HG02885 (cell line): ENCODE data around the gene PNKD.

Source experiments
- ATAC-seq: cut with Tn5 transposase; IDR thresholded peaks from one replicate; pipeline ENCODE4 v1.9.1; 2021; ENCODE audit warnings: mild to moderate bottlenecking; ENCODE audit not compliant: unreplicated experiment, poor library complexity

PNKD gene

DNA sequence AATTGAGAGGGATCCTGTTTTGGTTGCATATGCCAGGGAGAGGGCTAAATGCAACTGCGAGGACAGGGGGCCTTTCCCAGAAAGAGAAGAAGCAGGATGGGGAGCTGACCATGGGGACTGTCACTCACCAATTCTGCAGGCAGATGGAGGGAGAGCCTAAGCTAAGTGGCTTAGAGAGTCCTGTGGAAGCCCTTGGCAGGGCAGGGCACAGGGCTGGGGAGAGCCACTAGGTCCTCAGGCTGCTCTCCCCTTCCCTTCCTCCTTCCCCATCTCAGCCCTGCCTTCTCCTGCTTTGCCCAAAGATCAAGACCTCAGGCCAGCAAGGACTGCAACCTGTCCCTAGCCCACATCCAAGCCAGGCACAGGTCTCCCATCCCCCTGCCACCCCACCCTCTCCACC lies 62.0 kb downstream of the PNKD start:
- ATAC-seq = no peak

- ATAC-seq = no peak
These were observed 62.8 kb downstream of the PNKD start for GRCh38 chr2:218332920-218333645.

- no peak for ATAC-seq
These were observed 64.2 kb downstream of the PNKD start for GRCh38 chr2:218334531-218334930.

DNA sequence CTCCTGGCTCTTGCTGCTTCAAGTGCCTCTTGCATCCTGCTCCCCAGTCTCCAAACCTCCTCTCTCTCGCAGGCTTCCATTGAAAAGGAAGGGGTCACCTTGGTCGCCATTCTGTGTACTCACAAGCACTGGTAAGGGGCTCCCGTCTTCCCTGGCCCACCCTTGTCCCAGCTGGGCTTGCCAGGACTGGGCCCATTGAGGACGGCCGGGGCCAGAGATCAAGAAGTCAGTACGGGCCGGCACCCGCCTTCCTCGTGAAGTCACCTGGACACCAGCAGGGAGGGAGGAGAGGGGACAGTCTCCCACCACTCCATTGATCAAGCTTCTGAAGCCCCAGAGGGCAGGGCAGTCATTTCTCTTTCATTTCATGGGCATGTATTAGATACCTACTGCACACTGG lies 70.3 kb downstream of the PNKD start:
- no peak for ATAC-seq

DNA sequence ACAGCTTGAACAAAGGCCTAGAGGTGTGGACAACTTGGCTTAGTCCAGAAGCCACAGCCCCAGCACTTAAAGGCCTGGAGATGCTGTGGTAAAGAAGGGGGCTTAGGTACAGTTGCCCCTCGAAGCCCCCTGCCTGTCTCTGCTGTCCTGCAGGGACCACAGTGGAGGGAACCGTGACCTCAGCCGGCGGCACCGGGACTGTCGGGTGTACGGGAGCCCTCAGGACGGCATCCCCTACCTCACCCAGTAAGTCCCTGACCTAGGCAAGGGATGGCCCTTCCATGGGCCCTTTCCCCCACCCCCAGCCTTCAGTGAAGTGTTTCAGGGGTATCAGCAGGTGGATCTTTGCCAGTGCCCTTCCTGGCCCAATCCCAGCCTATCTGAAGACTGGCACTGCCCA lies 71.1 kb downstream of the PNKD start:
- ATAC-seq = no peak

DNA sequence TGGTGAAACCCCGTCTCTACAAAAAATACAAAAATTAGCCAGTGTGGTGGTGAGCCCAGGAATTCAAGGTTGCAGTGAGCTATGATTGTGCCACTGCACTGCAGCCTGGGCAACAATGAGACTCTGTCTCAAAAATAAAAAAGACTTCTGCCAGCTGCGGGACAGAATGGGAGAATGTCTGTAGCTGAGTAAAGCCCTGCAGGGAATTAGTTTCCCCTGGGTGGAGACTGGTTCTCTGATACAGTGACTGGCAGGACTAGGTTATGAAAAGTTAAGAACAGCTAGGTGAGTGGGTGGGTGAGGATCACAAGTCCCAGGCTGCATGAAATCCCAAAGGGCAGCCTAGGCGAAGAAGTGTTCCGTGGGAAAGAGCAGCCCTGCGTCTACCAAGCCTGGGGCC lies 72.5 kb downstream of the PNKD start:
- no peak for ATAC-seq

GRCh38 chr2:218343591-218343990 lies 73.3 kb downstream of the PNKD start:
- no peak for ATAC-seq

DNA sequence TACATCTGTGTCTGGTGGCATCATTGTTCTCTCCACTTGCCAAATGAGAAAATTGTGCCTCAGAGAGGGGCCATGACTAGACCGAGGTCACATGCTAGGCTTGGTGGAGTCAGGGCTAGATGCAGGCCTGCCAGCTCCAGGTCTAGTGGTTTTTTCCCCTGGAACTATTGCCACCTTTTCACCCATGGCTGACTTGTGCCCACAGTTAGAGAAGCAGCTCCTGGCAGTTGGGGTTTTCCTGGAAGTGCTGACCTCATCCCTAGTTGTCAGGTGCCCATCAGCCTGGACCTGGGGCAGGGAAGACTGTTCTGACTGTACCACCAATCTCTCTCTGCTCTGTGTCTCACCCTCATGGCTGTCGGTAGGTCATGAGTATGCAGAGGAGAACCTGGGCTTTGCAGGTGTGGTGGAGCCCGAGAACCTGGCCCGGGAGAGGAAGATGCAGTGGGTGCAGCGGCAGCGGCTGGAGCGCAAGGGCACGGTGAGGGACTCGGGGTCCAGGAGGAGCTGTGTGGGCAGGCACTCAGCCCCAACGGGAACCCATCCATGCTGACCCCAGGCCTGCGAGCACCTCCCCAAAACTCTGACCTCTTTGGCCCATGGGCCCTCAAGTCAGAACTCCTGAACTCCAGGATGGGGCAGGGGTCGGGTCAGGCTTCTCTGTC lies 73.9 kb downstream of the PNKD start:
- no peak for ATAC-seq

DNA sequence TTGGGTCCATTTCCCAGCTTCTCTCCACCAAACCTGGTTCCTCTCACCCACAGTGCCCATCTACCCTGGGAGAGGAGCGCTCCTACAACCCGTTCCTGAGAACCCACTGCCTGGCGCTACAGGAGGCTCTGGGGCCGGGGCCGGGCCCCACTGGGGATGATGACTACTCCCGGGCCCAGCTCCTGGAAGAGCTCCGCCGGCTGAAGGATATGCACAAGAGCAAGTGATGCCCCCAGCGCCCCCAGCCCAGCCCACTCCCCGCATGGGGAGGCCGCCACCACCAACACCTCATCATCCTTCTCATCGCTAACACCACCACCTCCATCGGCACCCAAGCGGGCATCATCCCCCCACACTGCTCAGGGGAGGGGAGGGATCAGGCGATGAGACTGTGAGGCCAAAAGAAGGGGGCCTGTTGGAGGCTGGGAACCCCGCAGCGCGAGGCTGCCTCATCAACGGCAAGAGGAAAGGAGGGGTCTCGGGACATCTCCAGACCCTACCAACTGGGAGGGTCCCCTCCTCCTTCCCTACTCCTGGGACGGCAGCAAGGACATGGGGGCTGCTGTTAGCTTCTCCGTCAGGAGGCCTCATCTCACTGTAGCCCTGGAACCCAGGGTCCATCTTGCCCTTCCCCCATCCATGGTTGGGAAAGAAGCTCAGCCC lies 74.6 kb downstream of the PNKD start:
- no peak for ATAC-seq

DNA sequence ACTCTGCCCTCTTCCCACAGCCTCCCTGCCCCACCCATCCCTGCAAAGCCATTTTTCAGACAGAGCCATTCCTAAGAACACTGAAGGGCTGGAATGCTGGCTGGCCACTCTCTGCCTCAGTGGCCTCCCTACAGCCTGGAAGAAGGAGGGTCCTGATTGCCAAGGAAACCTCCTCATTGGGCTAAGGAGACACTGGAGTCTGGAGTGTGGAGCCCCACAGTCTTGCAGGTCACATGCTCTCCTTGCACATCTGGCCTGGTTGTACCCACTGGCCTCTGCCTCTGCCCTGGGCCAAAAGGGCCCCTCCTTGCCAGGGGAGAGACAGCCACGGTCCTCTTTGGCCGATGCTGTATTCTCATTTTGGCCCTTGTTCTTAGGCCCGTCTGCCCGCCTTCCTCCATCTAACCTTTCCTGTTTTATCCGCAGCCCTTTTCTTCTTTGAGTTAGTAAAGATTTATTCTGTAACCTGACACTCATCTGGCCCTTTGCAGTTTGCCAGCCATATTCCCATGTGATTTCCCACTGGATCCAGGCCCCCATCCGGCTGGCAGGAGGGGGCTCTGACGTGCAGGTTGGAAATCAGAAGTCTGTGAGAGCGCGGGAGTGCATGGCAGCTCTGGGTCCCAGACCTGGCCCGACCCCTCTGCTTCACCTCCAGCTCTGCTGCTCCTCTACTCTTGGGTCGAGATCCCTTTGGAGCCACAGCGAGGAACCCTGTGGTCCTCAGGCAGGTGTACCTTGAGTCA lies 75.3 kb downstream of the PNKD start:
- ATAC-seq = no peak

- no peak for ATAC-seq
These were observed 76.9 kb downstream of the PNKD start for GRCh38 chr2:218347172-218347571.

DNA sequence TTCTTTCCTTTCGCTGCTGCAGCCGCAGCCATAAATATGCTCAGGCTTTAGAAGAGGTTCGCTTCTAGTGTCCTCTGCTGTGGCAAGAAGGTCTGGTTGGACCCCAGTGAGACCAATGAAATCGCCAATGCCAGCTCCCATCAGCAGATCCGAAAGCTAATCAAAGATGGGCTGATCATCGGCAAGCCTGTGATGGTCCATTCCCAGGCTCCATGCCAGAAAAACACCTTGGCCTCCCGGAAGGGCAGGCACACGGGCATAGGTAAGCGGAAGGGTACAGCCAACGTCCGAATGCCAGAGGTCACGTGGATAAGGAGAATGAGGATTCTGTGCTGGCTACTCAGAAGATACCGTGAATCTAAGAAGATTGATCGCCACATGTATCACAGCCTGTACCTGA lies 83.7 kb downstream of the PNKD start:
- ATAC-seq = no peak

GRCh38 chr2:218354850-218355443 lies 84.6 kb downstream of the PNKD start:
- no peak for ATAC-seq

- ATAC-seq = no peak
These were observed 87.2 kb downstream of the PNKD start for GRCh38 chr2:218357236-218358177.

DNA sequence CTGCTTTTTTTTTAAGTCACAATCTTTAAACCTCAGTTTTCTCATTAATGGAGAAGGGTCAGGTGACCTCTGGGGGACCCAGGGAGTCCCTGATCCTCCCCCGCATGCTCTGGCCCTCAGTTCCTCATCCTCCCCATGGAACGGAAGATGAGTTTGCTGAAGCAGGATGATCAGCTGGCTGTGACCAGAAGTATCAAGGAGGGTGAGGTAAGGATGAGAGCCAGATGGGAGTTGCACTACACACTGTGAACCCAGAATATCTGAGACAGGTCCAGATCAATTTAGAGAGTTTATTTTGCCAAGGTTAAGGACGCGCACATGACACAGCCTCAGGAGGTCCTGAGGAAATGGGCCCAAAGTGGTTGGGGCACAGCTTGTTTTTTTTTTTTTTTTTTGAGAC lies 90.1 kb downstream of the PNKD start:
- no peak for ATAC-seq

GRCh38 chr2:218362606-218363005 lies 92.3 kb downstream of the PNKD start:
- no peak for ATAC-seq

DNA sequence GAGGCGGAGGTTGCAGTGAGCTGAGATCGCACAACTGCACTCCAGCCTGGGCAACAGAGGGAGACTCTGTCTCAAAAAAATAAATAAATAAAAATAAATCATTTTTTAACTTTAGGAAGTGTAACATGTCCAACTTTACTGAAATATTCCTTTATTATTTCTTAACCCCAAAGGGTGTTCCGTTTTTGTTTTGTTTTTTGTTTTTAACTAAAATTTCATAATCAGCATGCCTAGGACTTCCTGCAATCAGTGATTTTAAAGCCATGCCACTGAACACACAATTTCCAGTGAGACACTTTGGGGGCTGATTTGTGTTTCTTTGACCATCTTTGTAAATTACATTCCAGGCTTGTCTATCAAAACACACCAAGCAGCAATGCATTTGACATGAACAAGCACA lies 93.4 kb downstream of the PNKD start:
- no peak for ATAC-seq

- no peak for ATAC-seq
These were observed 93.9 kb downstream of the PNKD start for GRCh38 chr2:218364196-218364595.

GRCh38 chr2:218366621-218367414 lies 96.5 kb downstream of the PNKD start:
- ATAC-seq = no peak
